Endothelial cell of umbilical vein (primary cell): ENCODE results near the gene DARS1. TPM values are rescaled to one million over a fixed set of nuclear protein-coding genes. Genes with fewer than 3 reads are reported as not detected.

Experiments
- BruUV-seq: library from RNA; stranded (reverse); fragments of 400-500 nt; replicated peaks from 2 replicates; lab custom pipeline; 2021; lab: Mats Ljungman, UMichigan
- CTCF ChIA-PET: fragments of 300-600, 350-600 bp; sonication (Branson Sonifier 250); formaldehyde crosslinking; loops from one replicate; lab custom pipeline; 2021; ENCODE audit warnings: antibody characterized with exemption, inconsistent platforms; lab: Charles Lee
- POLR2A ChIA-PET: fragments of 300-600, 350-600 bp; sonication (Branson Sonifier 250); formaldehyde crosslinking; loops from one replicate; lab custom pipeline; 2021; ENCODE audit warnings: antibody characterized with exemption, inconsistent platforms; lab: Charles Lee
- DNase-seq: peaks from one replicate; pipeline ENCODE4 v3.0.0-alpha.2; 2011; ENCODE audit warnings: low read depth, low spot score
- FAIRE-seq: peaks from 2 replicates; lab custom pipeline; 2011; peaks lifted over from hg19 to GRCh38; lab: Jason Lieb, UNC
- H2AFZ ChIP-seq: 2 replicates; pipeline ENCODE4 v1.6.0; 2012; ENCODE audit warnings: low read depth, low read length, control low read depth, inconsistent platforms
- H3K27ac ChIP-seq: 2 replicates; pipeline ENCODE4 v1.5.1; 2011; ENCODE audit warnings: low read depth, mild to moderate bottlenecking, control low read depth, low read length, moderate library complexity; ENCODE audit not compliant: insufficient read depth
- H3K27me3 ChIP-seq, 2 experiments: 2 replicates each; pipeline versions ENCODE4 v1.6.0 to v1.6.1; 2011; ENCODE audit warnings: low read length in 2 of 2, mixed read lengths in 1 of 2; ENCODE audit not compliant: control insufficient read depth in 2 of 2, insufficient read depth in 2 of 2
- H3K36me3 ChIP-seq, 2 experiments: 2 replicates in 1 of 2; 3 replicates in 1 of 2; pipeline ENCODE4 v1.5.1; 2011; ENCODE audit warnings: low read length in 2 of 2, mild to moderate bottlenecking in 1 of 2, moderate library complexity in 1 of 2; ENCODE audit not compliant: control insufficient read depth in 2 of 2, insufficient read depth in 2 of 2; ENCODE audit errors: extremely low read depth in 1 of 2
- H3K4me1 ChIP-seq: 3 replicates; pipeline ENCODE4 v1.5.1; 2011; ENCODE audit warnings: mild to moderate bottlenecking, low read length; ENCODE audit not compliant: control insufficient read depth, insufficient read depth; ENCODE audit errors: extremely low read depth
- H3K4me2 ChIP-seq: 2 replicates; pipeline ENCODE4 v1.6.1; 2011; ENCODE audit warnings: low read length, control low read depth, mixed read lengths; ENCODE audit not compliant: insufficient read depth
- H3K4me3 ChIP-seq, 3 experiments: fragments of 200-600 bp in 1 of 3; sonication (generic), shearing (Covaris generic) in 1 of 3; replicated peaks in 1 of 3; 2 replicates each; pipeline ENCODE4 v1.5.1; 2011 to 2016; ENCODE audit warnings: control low read depth in 3 of 3, low read length in 3 of 3, mild to moderate bottlenecking in 2 of 3, inconsistent platforms in 1 of 3, low read depth in 1 of 3, moderate library complexity in 1 of 3; ENCODE audit not compliant: insufficient read depth in 1 of 3
- H3K79me2 ChIP-seq: 2 replicates; pipeline ENCODE4 v1.6.0; 2012; ENCODE audit warnings: low read length, inconsistent platforms; ENCODE audit not compliant: control insufficient read depth, insufficient read depth
- H3K9ac ChIP-seq: replicated peaks from 2 replicates; pipeline ENCODE3; 2011; ENCODE audit warnings: low read length, control low read depth; ENCODE audit not compliant: insufficient read depth; ENCODE audit errors: extremely low read depth
- H3K9me1 ChIP-seq: replicated peaks from 3 replicates; pipeline ENCODE4 v1.6.0; 2011; ENCODE audit warnings: mild to moderate bottlenecking, low read length; ENCODE audit not compliant: control insufficient read depth, insufficient read depth; ENCODE audit errors: extremely low read depth
- H3K9me3 ChIP-seq: replicated peaks from 2 replicates; pipeline ENCODE4 v1.5.1; 2012; ENCODE audit warnings: low read length, inconsistent platforms; ENCODE audit not compliant: control insufficient read depth, insufficient read depth
- H4K20me1 ChIP-seq: replicated peaks from 2 replicates; pipeline ENCODE3; 2011; ENCODE audit warnings: mild to moderate bottlenecking, low read length; ENCODE audit not compliant: control insufficient read depth, insufficient read depth; ENCODE audit errors: extremely low read depth
- CTCF ChIP-seq, 2 donors: IDR thresholded peaks; 1 replicate in 1 of 2; 2 replicates in 1 of 2; pipeline ENCODE4 v1.5.1; 2011; ENCODE audit warnings: low read length in 2 of 2, mild to moderate bottlenecking in 2 of 2, moderate library complexity in 2 of 2, control low read depth in 1 of 2, inconsistent platforms in 1 of 2, low read depth in 1 of 2; ENCODE audit not compliant: insufficient read depth in 1 of 2; ENCODE audit errors: extremely low read depth in 1 of 2
- EZH2 ChIP-seq: IDR thresholded peaks from 2 replicates; pipeline ENCODE4 v1.6.1; 2012; ENCODE audit warnings: borderline replicate concordance, low read depth, mild to moderate bottlenecking, moderate library complexity, low read length, inconsistent platforms; ENCODE audit not compliant: severe bottlenecking
- FOS ChIP-seq: IDR thresholded peaks from 2 replicates; pipeline ENCODE4 v1.6.1; 2011; ENCODE audit warnings: mild to moderate bottlenecking, low read length, moderate library complexity, borderline replicate concordance; ENCODE audit not compliant: insufficient read depth
- GATA2 ChIP-seq: IDR thresholded peaks from 2 replicates; pipeline ENCODE4 v1.7.0; 2011; ENCODE audit warnings: low read depth, mild to moderate bottlenecking, moderate library complexity, mixed read lengths, low read length; ENCODE audit not compliant: insufficient read length, insufficient read depth
- JUN ChIP-seq: IDR thresholded peaks from 2 replicates; pipeline ENCODE4 v1.6.1; 2011; ENCODE audit warnings: borderline replicate concordance, low read depth; ENCODE audit not compliant: insufficient read length, insufficient read depth
- MYC ChIP-seq: IDR thresholded peaks from one replicate; pipeline ENCODE4 v1.6.1; 2011; ENCODE audit warnings: mild to moderate bottlenecking, low read depth, low read length
- POLR2A ChIP-seq: IDR thresholded peaks from 2 replicates; pipeline ENCODE4 v1.6.1; 2012; ENCODE audit warnings: low read depth, mild to moderate bottlenecking, control low read depth, low read length
- dilution Hi-C: fragments of 300-500 bp; cut with MboI; formaldehyde crosslinking; loops from one replicate; pipeline ENCODE4 v1.15.0; 2019; ENCODE audit warnings: low sequenced_read_pairs; ENCODE audit not compliant: extremely low pct_ligation_motif_present
- intact Hi-C: fragments of 100-400 bp; cut with micrococcal nuclease; formaldehyde crosslinking; loops from one replicate; pipeline ENCODE4 v1.10.0; 2022
- polyA plus RNA-seq, 4 experiments: library from polyadenylated mRNA; depleted of rRNA in 3 of 4; stranded (reverse) in 3 of 4; unstranded in 1 of 4; fragments of >200 nt; gene quantifications; 2 replicates each; pipeline versions ENCODE4 v1.2.1 to v1.2.3, GENCODE V29; 2011 to 2012; ENCODE audit warnings: missing spikeins in 1 of 4
- total RNA-seq: library from RNA; stranded (reverse); gene quantifications from 2 replicates; pipeline ENCODE4 v1.2.3, GENCODE V29; 2021
- TF ChIP-seq, protein P1 (sequence below): IDR thresholded peaks from 2 replicates; pipeline ENCODE4 v1.6.1; 2011; ENCODE audit not compliant: insufficient read depth, insufficient read length

DARS1 gene
- total and polyA plus RNA-seq, 2 donors (not counting 3 experiments of a cell fraction or from before 2014, with no cell fraction given) = 20.9 to 41.5 TPM

DNA sequence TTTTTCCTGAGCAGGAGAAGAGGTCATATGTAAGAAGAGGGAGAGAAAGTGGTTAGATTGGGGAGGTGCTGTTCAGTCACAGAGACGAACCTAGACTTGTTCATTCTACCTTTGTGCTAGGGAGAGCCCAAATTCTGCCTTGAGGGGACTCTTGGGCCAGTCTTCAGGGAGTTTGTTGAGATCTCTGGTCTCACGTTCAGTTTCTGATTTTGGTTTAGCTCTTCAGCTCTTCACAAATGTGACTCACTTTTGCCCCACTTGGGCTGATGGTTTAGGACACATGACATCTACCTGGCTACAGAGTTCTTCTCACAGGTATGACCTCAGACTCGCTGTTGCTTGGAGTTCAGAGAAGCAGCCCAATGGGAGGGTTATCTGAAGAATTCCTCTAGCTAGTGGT is 49.2 kb upstream of the DARS1 start:
- no peak overlapping the region for H3K9ac ChIP-seq
- FAIRE-seq (no peak), DNase-seq (no peak)
- BruUV-seq = no TSS peak
- H4K20me1 ChIP-seq = no peaks in the 10 kb centered on the region
- ChIA-PET CTCF (no interaction called here), POLR2A (no interaction called here)
- H3K9me3 ChIP-seq = no peaks in the 10 kb centered on the region
- H3K27ac ChIP-seq = no peak overlapping the region
- no peaks in the 10 kb centered on the region for H3K9me1 ChIP-seq
- no peaks in the 10 kb centered on the region for H3K36me3 ChIP-seq
- TF ChIP-seq FOS (no peak), POLR2A (no peak), GATA2 (no peak), EZH2 (no peak), JUN (no peak), MYC (no peak)
- TF ChIP-seq, protein P1, sequence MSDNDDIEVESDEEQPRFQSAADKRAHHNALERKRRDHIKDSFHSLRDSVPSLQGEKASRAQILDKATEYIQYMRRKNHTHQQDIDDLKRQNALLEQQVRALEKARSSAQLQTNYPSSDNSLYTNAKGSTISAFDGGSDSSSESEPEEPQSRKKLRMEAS = no peak
- intact Hi-C loops (no loop called here), dilution Hi-C loops (no loop called here)
- no peak overlapping the region for H3K4me2 ChIP-seq
- H3K27me3 ChIP-seq = peaks cover 18 to 43% of the 10 kb centered on the region in 2 experiments
- H3K79me2 ChIP-seq = no peaks in the 10 kb centered on the region
- no peak overlapping the region for H3K4me3 ChIP-seq
- no peaks in the 10 kb centered on the region for H3K4me1 ChIP-seq
- no peak overlapping the region for H2AFZ ChIP-seq

- peaks cover 13 to 35% of the 10 kb centered on the region in 2 experiments for H3K27me3 ChIP-seq
- TF ChIP-seq CTCF (IDR thresholded peaks at IDR 0.05; ENCODE audit: extremely low read depth in 1 of 2, insufficient read depth in 1 of 2, low read depth in 1 of 2, low read length in 2 of 2) = no peak
- no peak for FAIRE-seq
- H3K9me3 ChIP-seq = no peaks in the 10 kb centered on the region
- H3K4me1 ChIP-seq = no peaks in the 10 kb centered on the region
- H3K9me1 ChIP-seq = no peaks in the 10 kb centered on the region
- H3K9ac ChIP-seq = no peak overlapping the region
- intact Hi-C loops = no loop called here
- dilution Hi-C loops = no loop called here
- no peaks in the 10 kb centered on the region for H4K20me1 ChIP-seq
- no peak overlapping the region for H3K4me2 ChIP-seq
- CTCF ChIA-PET = no interaction called here
- no TSS peak for BruUV-seq
- H2AFZ ChIP-seq = no peak overlapping the region
- POLR2A ChIA-PET = no interaction called here
- H3K79me2 ChIP-seq = no peaks in the 10 kb centered on the region
- no peaks in the 10 kb centered on the region for H3K36me3 ChIP-seq
- H3K4me3 ChIP-seq = no peak overlapping the region
- no peak for DNase-seq
- no peak overlapping the region for H3K27ac ChIP-seq
Measured at GRCh38 chr2:136032817-136033535, 47.5 kb upstream of the DARS1 start.
